ENCODE measurements around the gene PTP4A2.

GRCh38 chr1:31944205-31945089, 6.3 kb upstream of the PTP4A2 start:
- no peak for TF ChIP-seq CTCF (IDR thresholded peaks at IDR 0.05)
- TF ChIP-seq POLR2A (IDR thresholded peaks at IDR 0.05) = peak; percentile 33 to 34

All from sigmoid colon (tissue), 3 donors.